IMR-90 (cell line): ENCODE data around the gene PDK4. TPM values are rescaled to one million over a fixed set of nuclear protein-coding genes. Genes with fewer than 3 reads are reported as not detected.

Experiments
- ATAC-seq: fragments of 200-7000 bp; cut with Tn5 transposase; 2 replicates; pipeline ENCODE4 v1.9.1; 2020; ENCODE audit warnings: low read depth, mild to moderate bottlenecking, moderate library complexity
- BruUV-seq: library from RNA; stranded (reverse); fragments of 400-500 nt; replicated peaks from 2 replicates; lab custom pipeline; 2021; lab: Mats Ljungman, UMichigan
- CTCF ChIA-PET: fragments of 300-600 bp; formaldehyde crosslinking; extraction: SDS; loops from one replicate; lab custom pipeline; 2021; ENCODE audit warnings: antibody characterized with exemption; lab: Yijun Ruan, JAX
- POLR2A ChIA-PET: fragments of 300-600 bp; sonication (Branson Sonifier 250); formaldehyde crosslinking; loops from one replicate; lab custom pipeline; 2022; ENCODE audit warnings: antibody characterized with exemption; ENCODE audit not compliant: unreplicated experiment; lab: Charles Lee
- DNase-seq: peaks from one replicate; pipeline ENCODE4 v3.0.0; 2013
- H2AFZ ChIP-seq: replicated peaks from 2 replicates; pipeline ENCODE3; 2013; ENCODE audit warnings: low read length, mild to moderate bottlenecking; ENCODE audit not compliant: poor library complexity
- H2AK5ac ChIP-seq: 2 replicates; pipeline ENCODE4 v1.6.1; 2013; ENCODE audit warnings: low read depth, low read length, inconsistent platforms
- H2AK9ac ChIP-seq: replicated peaks from 2 replicates; pipeline ENCODE3; 2013; ENCODE audit warnings: mild to moderate bottlenecking, low read depth, low read length, moderate library complexity; ENCODE audit not compliant: poor library complexity
- H2BK120ac ChIP-seq: 2 replicates; pipeline ENCODE4 v1.6.1; 2013; ENCODE audit warnings: low read depth, low read length, inconsistent platforms
- H2BK15ac ChIP-seq: 3 replicates; pipeline ENCODE4 v1.6.1; 2013; ENCODE audit warnings: low read depth, low read length, inconsistent platforms
- H2BK20ac ChIP-seq: 2 replicates; pipeline ENCODE4 v1.6.1; 2013; ENCODE audit warnings: low read depth, mild to moderate bottlenecking, inconsistent platforms, low read length, moderate library complexity
- H2BK5ac ChIP-seq: 2 replicates; pipeline ENCODE4 v1.6.1; 2013; ENCODE audit warnings: mild to moderate bottlenecking, low read depth, low read length, inconsistent platforms; ENCODE audit not compliant: poor library complexity, severe bottlenecking
- H3K14ac ChIP-seq: replicated peaks from 2 replicates; pipeline ENCODE4 v1.6.1; 2013; ENCODE audit warnings: low read depth, low read length, inconsistent platforms
- H3K18ac ChIP-seq: 2 replicates; pipeline ENCODE4 v1.6.1; 2013; ENCODE audit warnings: low read depth, low read length, control low read depth
- H3K23ac ChIP-seq: 2 replicates; pipeline ENCODE4 v1.6.1; 2013; ENCODE audit warnings: low read depth, low read length, inconsistent platforms
- H3K27ac ChIP-seq: 2 replicates; pipeline ENCODE4 v1.5.1; 2013; ENCODE audit warnings: mild to moderate bottlenecking, control low read depth, low read length; ENCODE audit not compliant: insufficient read depth
- H3K27me3 ChIP-seq: 2 replicates; pipeline ENCODE4 v1.6.1; 2013; ENCODE audit warnings: low read length; ENCODE audit not compliant: control insufficient read depth, insufficient read depth
- H3K36me3 ChIP-seq: 2 replicates; pipeline ENCODE4 v1.6.1; 2013; ENCODE audit warnings: low read length, mixed read lengths; ENCODE audit not compliant: control insufficient read depth, insufficient read depth
- H3K4ac ChIP-seq: 2 replicates; pipeline ENCODE4 v1.6.1; 2013; ENCODE audit warnings: low read depth, low read length, inconsistent platforms
- H3K4me1 ChIP-seq: 2 replicates; pipeline ENCODE4 v1.6.1; 2013; ENCODE audit warnings: low read length, mixed read lengths; ENCODE audit not compliant: control insufficient read depth, insufficient read depth
- H3K4me2 ChIP-seq: 2 replicates; pipeline ENCODE4 v1.6.1; 2013; ENCODE audit warnings: low read depth, mild to moderate bottlenecking, control low read depth, low read length, moderate library complexity
- H3K4me3 ChIP-seq: 2 replicates; pipeline ENCODE4 v1.5.1; 2013; ENCODE audit warnings: low read depth, mild to moderate bottlenecking, control low read depth, low read length, moderate library complexity; ENCODE audit not compliant: insufficient read depth
- H3K56ac ChIP-seq: 2 replicates; pipeline ENCODE4 v1.6.1; 2013; ENCODE audit warnings: low read length, inconsistent platforms; ENCODE audit not compliant: insufficient read depth; ENCODE audit errors: extremely low read depth
- H3K79me1 ChIP-seq, 2 experiments: 2 replicates each; pipeline ENCODE4 v1.6.1; 2013; ENCODE audit warnings: low read length in 2 of 2, inconsistent platforms in 1 of 2, low read depth in 1 of 2
- H3K9ac ChIP-seq: 2 replicates; pipeline ENCODE4 v1.6.1; 2013; ENCODE audit warnings: low read depth, low read length, control low read depth
- H3K9me1 ChIP-seq: 2 replicates; pipeline ENCODE4 v1.6.1; 2013; ENCODE audit warnings: low read length, inconsistent platforms; ENCODE audit not compliant: insufficient read depth
- H3K9me3 ChIP-seq: 2 replicates; pipeline ENCODE4 v1.6.1; 2013; ENCODE audit warnings: low read length; ENCODE audit not compliant: control insufficient read depth, insufficient read depth
- H4K20me1 ChIP-seq: 2 replicates; pipeline ENCODE4 v1.6.1; 2013; ENCODE audit warnings: low read length, inconsistent platforms; ENCODE audit not compliant: insufficient read depth
- H4K5ac ChIP-seq: 2 replicates; pipeline ENCODE4 v1.6.1; 2013; ENCODE audit warnings: mild to moderate bottlenecking, low read depth, low read length, control low read depth
- H4K8ac ChIP-seq, 2 experiments: 2 replicates each; pipeline ENCODE4 v1.6.1; 2013; ENCODE audit warnings: low read depth in 2 of 2, low read length in 2 of 2, control low read depth in 1 of 2, inconsistent platforms in 1 of 2
- H4K91ac ChIP-seq: 2 replicates; pipeline ENCODE4 v1.6.1; 2013; ENCODE audit warnings: low read depth, low read length, inconsistent platforms; ENCODE audit not compliant: insufficient read depth
- BHLHE40 ChIP-seq: fragments of 150-350 bp; IDR thresholded peaks from 2 replicates; pipeline ENCODE4 v1.6.1; 2016; ENCODE audit warnings: mild to moderate bottlenecking, low read depth, low read length
- CEBPB ChIP-seq: IDR thresholded peaks from 2 replicates; pipeline ENCODE4 v1.6.1; 2012; ENCODE audit warnings: low read depth, low read length, improper control_type of control experiment
- MXI1 ChIP-seq: IDR thresholded peaks from 2 replicates; pipeline ENCODE4 v1.6.1; 2012; ENCODE audit warnings: low read depth, mild to moderate bottlenecking, low read length, moderate library complexity, borderline replicate concordance
- NFE2L2 ChIP-seq: fragments of 150-350 bp; IDR thresholded peaks from 2 replicates; pipeline ENCODE4 v1.6.1; 2016; ENCODE audit warnings: low read depth, mild to moderate bottlenecking, low read length
- RCOR1 ChIP-seq: IDR thresholded peaks from 2 replicates; pipeline ENCODE4 v1.6.1; 2012; ENCODE audit warnings: mild to moderate bottlenecking, low read length, improper control_type of control experiment; ENCODE audit not compliant: insufficient replicate concordance
- WGBS, 2 experiments: methylation state at CpG; one replicate each; pipeline versions ENCODE4 v1.1.5 to v1.1.7; 2013; ENCODE audit warnings: missing lambda C conversion rate in 2 of 2; ENCODE audit not compliant: insufficient read length in 1 of 2; ENCODE audit errors: extremely low coverage in 2 of 2; 5-methylcytosine and 5-hydroxymethylcytosine counted together
- dilution Hi-C: fragments of 300-500 bp; cut with HindIII; formaldehyde crosslinking; loops from one replicate; pipeline ENCODE4 v1.14.3; 2018; ENCODE audit warnings: low sequenced_read_pairs; ENCODE audit not compliant: unreplicated experiment
- in situ Hi-C: fragments of 300-500 bp; cut with MboI; formaldehyde crosslinking; loops from 3 replicates; pipeline ENCODE4 v1.14.3; 2019; ENCODE audit warnings: low sequenced_read_pairs, inconsistent platforms, mixed read lengths
- intact Hi-C: fragments of 100-400 bp; cut with micrococcal nuclease; formaldehyde crosslinking; loops from 2 replicates; pipeline ENCODE4 v1.10.0; 2022
- polyA plus RNA-seq, 3 experiments: library from polyadenylated mRNA; depleted of rRNA; stranded (reverse); fragments of >200 nt; gene quantifications; 2 replicates each; pipeline ENCODE4 v1.2.3, GENCODE V29; 2012; ENCODE audit warnings: low replicate concordance in 1 of 3
- total RNA-seq: library from RNA; depleted of rRNA; stranded (reverse); fragments of >200 nt; gene quantifications from 2 replicates; pipeline ENCODE4 v1.2.3, GENCODE V29; 2012

The PDK4 gene
- total and polyA plus RNA-seq, 2 of the 4 experiments (the other 2 are of a cell fraction), result under 0.01 to 0.03 TPM

DNA sequence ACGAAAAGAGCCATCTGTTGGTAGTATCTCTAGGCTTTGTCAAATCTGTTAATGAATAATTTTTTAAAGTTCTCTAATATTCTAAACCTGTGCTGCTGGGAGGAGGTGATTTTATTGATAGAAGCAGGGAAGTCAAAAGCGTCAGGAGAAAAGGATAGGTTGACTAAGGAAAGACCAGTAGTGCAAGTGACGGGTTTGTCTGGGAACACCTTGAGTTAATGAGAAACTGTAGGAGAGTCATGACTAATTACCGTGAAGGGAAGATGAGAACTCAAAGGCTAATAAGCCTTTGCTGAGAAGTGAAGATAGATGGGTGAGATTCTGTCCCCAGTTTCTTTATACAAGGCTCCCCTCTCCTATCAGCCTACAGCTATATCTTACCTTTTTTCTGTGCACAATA lies 5.0 kb upstream of the PDK4 start:
- no TSS peak for BruUV-seq
- intact Hi-C loops, result no loop called here
- Histone ChIP-seq H3K27ac (no peak overlapping the region), H2AFZ (no peak overlapping the region), H3K36me3 (no peaks in the 10 kb centered on the region), H3K79me1 (no peaks in the 10 kb centered on the region), H3K56ac (no peak overlapping the region), H3K4me3 (no peak overlapping the region), H3K23ac (no peak overlapping the region), H4K20me1 (no peaks in the 10 kb centered on the region), H4K91ac (no peak overlapping the region), H3K4me2 (no peak overlapping the region), H3K9me3 (no peaks in the 10 kb centered on the region), H3K4me1 (no peaks in the 10 kb centered on the region), H3K27me3 (no peaks in the 10 kb centered on the region; the same call in 1 of the 2 replicates), H3K14ac (no peak overlapping the region), H3K4ac (no peak overlapping the region), H4K5ac (no peak overlapping the region), H2AK9ac (no peak overlapping the region), H3K9ac (no peak overlapping the region), H3K18ac (no peak overlapping the region), H4K8ac (no peak overlapping the region), H2BK15ac (no peak overlapping the region), H2AK5ac (no peak overlapping the region), H3K9me1 (no peaks in the 10 kb centered on the region), H2BK120ac (no peak overlapping the region), H2BK20ac (no peak overlapping the region), H2BK5ac (no peak overlapping the region)
- 80% methylated on average over 1 of the region's 4 CpGs; no CpG with 5 or more reads in 1 of the 2 experiments for WGBS, 2 experiments
- dilution Hi-C loops, result no loop called here
- TF ChIP-seq RCOR1 (no peak), CEBPB (no peak), MXI1 (no peak), NFE2L2 (no peak), BHLHE40 (no peak)
- CTCF ChIA-PET, result no interaction called here
- POLR2A ChIA-PET, result no interaction called here
- no peak for ATAC-seq
- no peak for DNase-seq
- in situ Hi-C loops, result no loop called here
